Lower leg skin (tissue), 4 donors: ENCODE measurements around the gene RIT1. TPM values are rescaled to one million over a fixed set of nuclear protein-coding genes. Genes with fewer than 3 reads are reported as not detected.

ENCODE experiments used
- DNase-seq, 2 donors: peaks; one replicate each; pipeline ENCODE4 v3.0.0-alpha.2; 2019; ENCODE audit warnings: low spot score in 2 of 2
- H3K4me3 ChIP-seq: fragments of 200-600 bp; sonication (generic); 2 replicates; pipeline ENCODE4 v1.5.1; 2017; ENCODE audit warnings: mild to moderate bottlenecking, low read depth; ENCODE audit not compliant: poor library complexity, severe bottlenecking
- POLR2A ChIP-seq, 2 donors: fragments of 450-650 bp; IDR thresholded peaks; one replicate each; pipeline ENCODE4 v1.6.1; 2016 to 2017; ENCODE audit warnings: antibody characterized with exemption in 2 of 2, mild to moderate bottlenecking in 1 of 2, moderate library complexity in 1 of 2
- WGBS, 2 donors: methylation state at CpG; one replicate each; pipeline ENCODE4 v1.1.5; 2018; 5-methylcytosine and 5-hydroxymethylcytosine counted together
- intact Hi-C: fragments of 100-400 bp; cut with DNase I; formaldehyde crosslinking; loops from one replicate; pipeline ENCODE4 v1.15.0; 2023; ENCODE audit warnings: low total_unique reads
- total RNA-seq, 4 donors: library from RNA; depleted of rRNA; stranded (reverse); fragments of >200 nt; gene quantifications; one replicate each; pipeline ENCODE4 v1.1.0, GENCODE V29; 2016
- TF ChIP-seq, protein P1 (sequence below), 3 donors: fragments of 450-650 bp; IDR thresholded peaks; one replicate each; pipeline ENCODE4 v1.5.1; 2016; ENCODE audit warnings: antibody characterized with exemption in 3 of 3, mild to moderate bottlenecking in 3 of 3, moderate library complexity in 2 of 3

RIT1 gene
- total RNA-seq, 4 donors from 2014 or later: 16.1 to 34.2 (median 24.2) TPM

DNA sequence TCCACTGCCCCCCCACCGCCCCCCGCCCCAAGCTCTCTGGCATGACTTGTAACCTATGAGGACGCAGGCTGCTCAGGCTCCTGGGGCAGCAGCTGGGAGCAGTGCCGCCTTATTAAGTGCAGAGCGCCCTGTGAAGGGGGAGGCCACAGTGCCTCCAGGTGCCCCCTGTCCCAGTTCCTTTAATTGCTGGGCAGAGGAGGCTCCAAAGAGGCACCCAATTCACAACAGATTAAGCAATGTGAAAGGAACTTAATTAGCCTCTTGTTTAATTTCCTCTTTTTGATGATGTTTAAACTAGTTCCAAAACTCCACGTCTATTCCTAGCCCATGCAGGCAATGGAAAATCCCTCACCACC lies 33.3 kb upstream of the RIT1 start:
- WGBS, 2 donors: 49 to 51% methylated on average over 6 of the region's 6 CpGs

GRCh38 chr1:155942578-155943141 lies 31.5 kb upstream of the RIT1 start:
- TF ChIP-seq POLR2A (IDR thresholded peaks at IDR 0.05): no peak
- TF ChIP-seq, protein P1, sequence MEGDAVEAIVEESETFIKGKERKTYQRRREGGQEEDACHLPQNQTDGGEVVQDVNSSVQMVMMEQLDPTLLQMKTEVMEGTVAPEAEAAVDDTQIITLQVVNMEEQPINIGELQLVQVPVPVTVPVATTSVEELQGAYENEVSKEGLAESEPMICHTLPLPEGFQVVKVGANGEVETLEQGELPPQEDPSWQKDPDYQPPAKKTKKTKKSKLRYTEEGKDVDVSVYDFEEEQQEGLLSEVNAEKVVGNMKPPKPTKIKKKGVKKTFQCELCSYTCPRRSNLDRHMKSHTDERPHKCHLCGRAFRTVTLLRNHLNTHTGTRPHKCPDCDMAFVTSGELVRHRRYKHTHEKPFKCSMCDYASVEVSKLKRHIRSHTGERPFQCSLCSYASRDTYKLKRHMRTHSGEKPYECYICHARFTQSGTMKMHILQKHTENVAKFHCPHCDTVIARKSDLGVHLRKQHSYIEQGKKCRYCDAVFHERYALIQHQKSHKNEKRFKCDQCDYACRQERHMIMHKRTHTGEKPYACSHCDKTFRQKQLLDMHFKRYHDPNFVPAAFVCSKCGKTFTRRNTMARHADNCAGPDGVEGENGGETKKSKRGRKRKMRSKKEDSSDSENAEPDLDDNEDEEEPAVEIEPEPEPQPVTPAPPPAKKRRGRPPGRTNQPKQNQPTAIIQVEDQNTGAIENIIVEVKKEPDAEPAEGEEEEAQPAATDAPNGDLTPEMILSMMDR (IDR thresholded peaks at IDR 0.05): no peak
- DNase-seq: no peak
- H3K4me3 ChIP-seq: no peak overlapping the region
- WGBS, 2 donors: 51% methylated on average over 11 of the region's 11 CpGs
- intact Hi-C loops: no loop called here

More for the DNA sequence above, 33.3 kb upstream of the RIT1 start:
- TF ChIP-seq POLR2A (IDR thresholded peaks at IDR 0.05): no peak
- DNase-seq: no peak
- no peak overlapping the region for H3K4me3 ChIP-seq
- intact Hi-C loops: no loop called here

- intact Hi-C loops: no loop called here
- peak in 1 of 2 donors; percentile 66 for DNase-seq
- TF ChIP-seq, protein P1 (IDR thresholded peaks at IDR 0.05): no peak
- no peak for TF ChIP-seq POLR2A (IDR thresholded peaks at IDR 0.05)
- no peak overlapping the region for H3K4me3 ChIP-seq
- 69% methylated on average over 19 to 29 of the region's 29 CpGs for whole genome bisulfite sequencing, 2 donors
Measured at GRCh38 chr1:155941845-155942531, 30.8 kb upstream of the RIT1 start.

- 51 to 66% methylated on average over 11 of the region's 11 CpGs for WGBS, 2 donors
- H3K4me3 ChIP-seq: no peak within 1 kb of the TSS
- TF ChIP-seq POLR2A (IDR thresholded peaks at IDR 0.05): no peak
- intact Hi-C loops: no loop called here
- DNase-seq: peak in 1 of 2 donors; percentile 76
Measured at GRCh38 chr1:155940993-155941844, 30.1 kb upstream of the RIT1 start, which contains the start of gene RXFP4. Gene RXFP4 (plus strand): TSS chr1:155941638. CDS start chr1:155941710, 72 bp downstream.

GRCh38 chr1:155940482-155940992 lies 29.4 kb upstream of the RIT1 start:
- TF ChIP-seq POLR2A (IDR thresholded peaks at IDR 0.05): no peak
- TF ChIP-seq, protein P1 (IDR thresholded peaks at IDR 0.05): no peak
- H3K4me3 ChIP-seq: no peak overlapping the region
- intact Hi-C loops: no loop called here
- peak in 1 of 2 donors; percentile 81 for DNase-seq
- WGBS, 2 donors: 63 to 65% methylated on average over 4 of the region's 4 CpGs

DNA sequence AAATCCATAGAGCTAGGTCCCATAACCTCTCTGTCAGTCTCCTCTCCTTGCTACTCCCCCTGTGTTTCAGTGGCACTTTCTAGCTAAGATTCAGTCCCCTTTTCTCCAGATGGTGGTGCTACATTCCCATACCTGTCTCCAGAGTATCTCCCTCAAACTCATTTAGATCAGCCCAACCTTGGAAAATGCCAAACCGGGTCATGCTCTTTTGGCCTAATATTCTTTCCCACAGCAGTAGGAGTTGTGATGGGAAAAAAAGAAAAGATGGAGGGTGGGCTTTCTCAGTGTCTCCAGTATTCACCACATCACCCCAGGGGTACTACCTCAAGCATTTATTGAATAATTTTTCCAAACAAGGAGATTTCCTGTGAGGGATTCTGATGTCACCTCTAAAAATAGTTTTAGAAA lies 27.1 kb upstream of the RIT1 start:
- WGBS, 2 donors: 0% methylated on average over 1 of the region's 1 CpG
- peak in 1 of 2 donors; percentile 32 for DNase-seq
- H3K4me3 ChIP-seq: no peak overlapping the region
- intact Hi-C loops: no loop called here
- TF ChIP-seq, protein P1 (IDR thresholded peaks at IDR 0.05): peak in 1 of 3 donors; percentile 20
- no peak for TF ChIP-seq POLR2A (IDR thresholded peaks at IDR 0.05)
